NCI-H146 treated with DMSO at 0.1 percent for 48 hours (cell line): ENCODE measurements around the gene ITIH1.
"Not testable (repeated sequence)": the region's sequence is repeated elsewhere in the genome, so short reads cannot be mapped to it uniquely, and the experiment has no call there.

ENCODE experiments used
- DNase-seq: peaks from one replicate; lab custom pipeline; 2025; ENCODE audit not compliant: unreplicated experiment; lab: John Stamatoyannopoulos, UW

ITIH1 gene, protein sequence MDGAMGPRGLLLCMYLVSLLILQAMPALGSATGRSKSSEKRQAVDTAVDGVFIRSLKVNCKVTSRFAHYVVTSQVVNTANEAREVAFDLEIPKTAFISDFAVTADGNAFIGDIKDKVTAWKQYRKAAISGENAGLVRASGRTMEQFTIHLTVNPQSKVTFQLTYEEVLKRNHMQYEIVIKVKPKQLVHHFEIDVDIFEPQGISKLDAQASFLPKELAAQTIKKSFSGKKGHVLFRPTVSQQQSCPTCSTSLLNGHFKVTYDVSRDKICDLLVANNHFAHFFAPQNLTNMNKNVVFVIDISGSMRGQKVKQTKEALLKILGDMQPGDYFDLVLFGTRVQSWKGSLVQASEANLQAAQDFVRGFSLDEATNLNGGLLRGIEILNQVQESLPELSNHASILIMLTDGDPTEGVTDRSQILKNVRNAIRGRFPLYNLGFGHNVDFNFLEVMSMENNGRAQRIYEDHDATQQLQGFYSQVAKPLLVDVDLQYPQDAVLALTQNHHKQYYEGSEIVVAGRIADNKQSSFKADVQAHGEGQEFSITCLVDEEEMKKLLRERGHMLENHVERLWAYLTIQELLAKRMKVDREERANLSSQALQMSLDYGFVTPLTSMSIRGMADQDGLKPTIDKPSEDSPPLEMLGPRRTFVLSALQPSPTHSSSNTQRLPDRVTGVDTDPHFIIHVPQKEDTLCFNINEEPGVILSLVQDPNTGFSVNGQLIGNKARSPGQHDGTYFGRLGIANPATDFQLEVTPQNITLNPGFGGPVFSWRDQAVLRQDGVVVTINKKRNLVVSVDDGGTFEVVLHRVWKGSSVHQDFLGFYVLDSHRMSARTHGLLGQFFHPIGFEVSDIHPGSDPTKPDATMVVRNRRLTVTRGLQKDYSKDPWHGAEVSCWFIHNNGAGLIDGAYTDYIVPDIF

DNA sequence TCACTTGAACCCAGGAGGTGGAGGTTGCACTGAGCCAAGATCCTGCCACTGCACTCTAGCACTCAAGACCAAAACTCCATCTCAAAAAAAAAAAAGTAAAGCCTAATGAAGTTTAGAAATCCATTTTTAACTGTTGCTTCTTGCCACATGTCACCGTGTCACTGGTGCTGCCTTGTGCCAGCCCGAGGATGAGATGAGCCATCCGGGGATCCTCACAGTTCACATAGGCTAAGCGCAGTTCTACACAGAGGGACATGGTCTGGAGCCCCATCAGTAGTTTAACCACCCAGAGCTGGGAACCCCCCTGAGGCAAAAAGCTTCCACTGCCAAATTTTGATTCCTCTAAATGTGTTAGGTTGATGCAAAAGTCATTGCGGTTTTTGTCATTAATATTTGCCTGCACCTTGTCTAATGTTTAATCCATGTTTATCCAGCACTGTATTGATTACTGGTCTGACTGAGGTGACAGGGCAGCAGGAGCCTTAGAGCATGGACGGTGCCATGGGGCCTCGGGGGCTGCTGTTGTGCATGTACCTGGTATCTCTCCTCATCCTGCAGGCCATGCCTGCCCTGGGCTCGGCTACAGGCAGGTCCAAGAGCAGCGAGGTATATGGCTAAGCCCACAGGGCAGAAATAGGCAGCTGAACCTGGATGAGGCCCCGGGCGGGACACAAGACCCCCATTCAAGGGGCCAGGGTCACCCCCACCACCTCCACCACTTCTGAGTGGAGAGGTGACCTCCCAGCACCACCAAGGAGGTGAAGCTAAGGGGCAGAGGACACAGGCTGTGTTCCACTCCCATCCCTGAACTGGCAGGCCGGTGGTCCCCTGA, at the start of gene ITIH1:
TSS of gene ITIH1 (plus strand) at position 473 of the 832 bp plus-strand sequence. CDS start at position 490, 17 bp downstream.
- no peak for DNase-seq

DNA sequence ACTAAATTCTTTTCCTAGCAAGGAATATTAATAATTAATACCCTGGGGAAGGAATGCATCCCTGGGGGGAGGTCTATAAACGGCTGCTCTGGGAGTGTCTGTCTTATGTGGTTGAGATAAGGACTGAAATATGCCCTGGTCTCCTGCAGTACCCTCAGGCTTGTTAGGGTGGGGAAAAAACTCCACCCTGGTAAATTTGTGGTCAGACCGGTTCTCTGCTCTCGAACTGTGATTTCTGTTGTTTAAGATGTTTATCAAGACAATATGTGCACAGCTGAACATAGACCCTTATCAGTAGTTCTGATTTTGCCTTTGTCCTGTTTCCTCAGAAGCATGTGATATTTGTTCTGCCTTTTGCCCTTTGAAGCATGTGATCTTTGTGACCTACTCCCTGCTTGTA, 48.6 kb upstream of the ITIH1 start:
- not testable (repeated sequence) for DNase-seq

DNA sequence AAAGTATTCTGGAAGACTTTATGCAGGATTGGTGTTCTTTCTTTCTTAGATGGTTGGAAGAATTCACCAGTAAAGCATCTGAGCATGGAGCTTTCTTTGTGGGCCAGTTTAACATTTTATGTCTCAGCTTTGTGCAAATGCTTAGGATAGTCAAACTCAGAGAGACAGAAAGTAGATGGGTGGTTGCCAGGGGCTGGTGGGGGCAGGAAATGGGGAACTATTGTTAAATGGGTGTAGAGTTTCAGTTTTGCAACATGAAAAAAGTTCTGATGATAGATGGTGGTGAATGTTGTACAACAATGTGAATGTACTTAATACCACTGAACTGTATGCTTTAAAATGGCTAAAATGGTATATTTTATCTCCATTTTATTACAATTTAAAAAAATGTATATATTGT, 46.7 kb upstream of the ITIH1 start:
- DNase-seq, result no peak

DNA sequence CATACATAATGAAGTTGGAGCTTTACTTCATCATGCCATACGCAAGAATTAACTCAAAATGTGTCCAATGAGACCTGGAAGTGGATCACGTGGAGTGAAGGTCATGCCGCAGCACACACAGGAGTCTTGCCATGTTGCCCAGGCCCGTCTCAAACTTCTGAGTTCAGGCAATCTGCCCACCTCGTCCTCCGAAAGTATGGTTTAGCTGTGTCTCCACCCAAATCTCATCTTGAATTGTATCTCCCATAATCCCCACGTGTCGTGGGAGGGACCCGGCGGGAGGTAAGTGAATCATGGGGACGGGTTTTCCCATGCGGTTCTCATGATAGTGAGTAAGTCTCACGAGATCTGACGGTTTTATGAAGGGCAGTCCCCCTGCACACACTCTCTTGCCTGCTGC, 45.8 kb upstream of the ITIH1 start:
- DNase-seq, result no peak

DNA sequence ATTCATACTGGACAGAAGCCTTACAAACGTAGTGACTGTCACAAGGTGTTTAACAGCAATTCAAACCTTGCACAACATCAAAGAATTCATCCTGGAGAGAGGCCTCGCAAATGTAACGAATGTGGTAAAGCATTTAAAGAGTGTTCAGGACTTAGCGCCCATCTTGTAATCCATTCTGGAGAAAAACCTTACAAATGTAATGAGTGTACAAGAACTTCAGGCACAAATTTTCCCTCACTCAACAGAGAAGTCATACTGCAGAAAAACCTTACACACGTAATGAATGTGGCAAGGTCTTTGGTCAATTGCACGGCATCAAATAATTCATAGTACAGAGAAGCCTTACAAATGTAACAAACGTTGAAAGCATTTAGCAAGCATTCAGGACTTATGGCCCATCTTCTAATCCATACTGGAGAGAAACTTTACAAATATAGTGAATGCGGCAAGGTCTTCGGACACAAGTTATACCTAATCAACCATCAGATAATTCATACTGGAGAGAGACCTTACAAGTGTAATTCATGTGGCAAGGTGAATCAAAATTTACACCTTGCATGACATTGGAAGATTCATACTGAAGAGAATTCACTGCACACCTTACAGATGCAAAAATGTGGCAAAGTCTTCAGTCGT, 44.0 kb upstream of the ITIH1 start:
- DNase-seq, result no peak

DNA sequence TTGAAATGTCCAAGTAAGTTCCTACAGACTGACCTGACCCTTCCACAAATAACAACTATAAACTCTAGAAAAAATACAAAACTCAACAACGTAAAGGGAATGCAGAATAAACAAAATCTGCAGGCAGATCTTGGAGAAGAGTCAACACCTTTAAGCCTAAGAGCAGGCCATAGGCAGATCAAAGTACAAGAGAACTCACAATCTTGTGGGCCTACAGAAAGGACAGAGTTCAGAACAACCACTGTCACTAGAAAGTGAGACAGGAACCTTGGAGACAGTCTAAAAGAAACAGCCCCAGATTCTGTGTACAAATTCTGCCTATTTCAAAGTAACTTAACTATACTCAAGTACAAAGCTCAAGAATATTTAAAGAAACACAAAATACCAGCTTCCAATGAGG, 37.7 kb upstream of the ITIH1 start:
- no peak for DNase-seq

DNA sequence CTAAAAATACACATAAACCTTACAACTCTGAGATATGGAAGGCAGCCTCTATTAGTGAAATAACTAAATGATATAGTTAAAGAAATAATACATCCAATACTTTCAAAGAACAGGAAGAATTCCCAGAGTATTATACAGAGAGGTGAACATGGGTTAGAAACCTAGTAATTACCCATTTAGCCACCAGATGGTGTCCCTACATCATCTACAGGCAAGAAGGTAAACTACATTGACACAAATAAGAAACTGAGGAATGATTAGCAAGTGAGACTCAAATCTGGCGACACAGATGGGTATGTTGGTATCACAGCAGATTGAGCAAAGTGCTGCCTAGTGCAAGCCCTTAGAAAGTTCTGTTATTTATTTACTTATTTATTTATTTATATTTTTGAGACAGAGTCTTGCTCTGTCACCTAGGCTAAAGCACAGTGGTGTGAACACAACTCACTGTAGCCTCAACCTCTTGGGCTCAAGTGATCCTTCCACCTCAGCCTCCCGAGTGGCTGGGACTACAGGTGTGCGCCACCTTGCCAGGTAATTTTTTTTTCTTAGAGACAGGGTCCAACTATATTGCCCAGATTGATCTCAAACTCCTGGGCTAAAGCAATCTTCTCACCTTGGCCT, 34.9 kb upstream of the ITIH1 start:
- DNase-seq, result no peak

DNA sequence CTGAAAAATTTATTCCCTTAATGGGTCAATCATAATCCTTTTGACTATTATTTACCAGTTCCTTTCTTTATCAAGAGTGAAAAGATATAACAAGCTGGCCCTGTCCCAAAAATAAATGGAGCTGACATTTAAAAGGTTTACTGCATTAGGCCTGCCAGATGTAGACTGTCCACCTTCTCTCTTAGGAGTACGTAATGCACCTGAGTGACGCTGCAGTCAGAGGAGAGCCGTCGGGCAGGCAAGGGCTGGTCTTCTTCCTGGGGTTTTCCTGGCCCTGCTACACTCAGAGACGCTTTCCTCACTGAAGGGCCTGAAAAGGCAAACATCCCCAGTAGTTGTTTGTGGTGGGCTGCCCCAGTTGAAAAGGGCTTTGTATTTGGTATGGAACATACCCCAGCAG, 34.2 kb upstream of the ITIH1 start:
- no peak for DNase-seq

DNA sequence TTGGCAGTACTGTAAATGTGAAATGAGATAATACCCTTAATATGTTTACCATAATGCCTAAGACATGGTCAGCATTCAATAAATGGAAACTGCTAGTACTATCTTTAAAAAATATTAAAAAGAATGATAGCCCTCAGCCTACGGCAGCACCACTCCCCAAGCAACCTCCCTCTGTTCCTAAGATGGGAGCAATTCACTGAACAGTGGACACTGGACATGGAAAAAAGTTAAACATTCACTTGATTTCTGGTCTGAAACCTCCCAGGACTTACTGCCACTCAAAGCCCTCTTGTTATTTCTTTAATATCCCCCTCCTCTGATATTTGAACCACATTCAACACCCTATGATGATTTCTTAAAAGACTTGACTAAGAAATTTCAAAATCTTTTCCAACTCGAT, 33.7 kb upstream of the ITIH1 start:
- DNase-seq, result no peak

DNA sequence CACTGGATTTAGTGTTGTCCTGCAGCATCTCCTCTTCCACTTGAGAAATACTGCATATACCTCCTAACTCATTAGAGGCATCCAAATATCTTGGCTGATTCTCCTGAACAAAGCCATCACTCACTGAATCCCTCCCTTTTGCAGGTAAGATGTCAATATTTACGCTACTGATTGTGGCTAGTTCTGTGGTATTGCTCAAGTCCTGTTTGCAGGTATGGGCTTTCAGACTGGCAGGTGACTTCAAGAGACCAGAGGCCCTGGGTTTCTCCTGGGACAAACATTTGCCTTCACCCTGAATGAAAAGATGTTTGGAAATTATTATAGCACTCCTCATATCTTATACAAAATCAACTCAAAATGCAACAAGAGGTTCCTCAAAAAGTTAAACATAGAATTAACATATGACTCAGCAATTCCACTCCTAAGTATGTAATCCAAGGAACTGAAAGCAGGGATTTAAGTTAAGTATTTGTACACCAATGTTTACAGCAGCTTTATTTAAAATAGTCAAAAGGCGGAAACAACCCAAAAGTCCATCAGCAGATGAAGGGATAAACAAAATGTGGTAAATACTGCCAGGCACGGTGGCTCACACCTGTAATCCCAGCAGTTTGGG, 25.2 kb upstream of the ITIH1 start:
- DNase-seq, result no peak

DNA sequence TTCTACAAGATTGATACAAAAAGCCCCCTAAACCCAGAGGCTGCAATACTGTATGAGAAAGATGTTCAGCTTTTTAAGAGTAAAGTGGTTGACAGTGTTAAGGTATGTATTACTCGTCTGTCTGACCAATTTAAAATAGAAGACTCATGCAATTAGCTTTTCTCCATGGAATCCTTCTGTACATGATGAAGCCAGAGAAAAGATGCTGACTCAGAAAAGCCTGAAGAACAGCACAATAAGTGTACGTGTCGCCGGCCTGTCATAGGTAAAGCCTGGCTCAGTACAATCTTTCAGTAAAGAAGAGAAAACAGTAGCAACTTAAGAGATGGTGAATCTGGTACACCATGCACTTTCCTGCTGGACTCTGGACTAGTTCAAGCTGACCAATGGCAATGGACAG, 23.0 kb upstream of the ITIH1 start:
- no peak for DNase-seq

DNA sequence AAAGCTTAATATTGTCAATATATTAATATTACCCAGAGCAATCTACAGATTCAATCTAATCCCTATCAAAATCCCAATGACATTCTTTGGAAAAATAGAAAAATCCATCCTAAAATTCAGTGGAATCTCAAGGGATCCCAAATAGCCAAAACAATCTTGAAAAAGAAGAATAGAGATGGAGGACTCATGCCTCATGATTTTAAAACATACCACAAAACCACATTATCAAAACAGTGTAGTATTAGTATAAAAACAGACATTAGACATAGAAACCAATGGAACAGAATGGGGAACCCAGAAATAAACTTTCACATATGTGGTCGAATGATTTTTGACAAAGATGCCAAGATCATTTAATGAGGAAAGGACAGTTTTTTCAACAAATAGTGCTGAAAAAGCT, 21.3 kb upstream of the ITIH1 start:
- DNase-seq, result no peak

DNA sequence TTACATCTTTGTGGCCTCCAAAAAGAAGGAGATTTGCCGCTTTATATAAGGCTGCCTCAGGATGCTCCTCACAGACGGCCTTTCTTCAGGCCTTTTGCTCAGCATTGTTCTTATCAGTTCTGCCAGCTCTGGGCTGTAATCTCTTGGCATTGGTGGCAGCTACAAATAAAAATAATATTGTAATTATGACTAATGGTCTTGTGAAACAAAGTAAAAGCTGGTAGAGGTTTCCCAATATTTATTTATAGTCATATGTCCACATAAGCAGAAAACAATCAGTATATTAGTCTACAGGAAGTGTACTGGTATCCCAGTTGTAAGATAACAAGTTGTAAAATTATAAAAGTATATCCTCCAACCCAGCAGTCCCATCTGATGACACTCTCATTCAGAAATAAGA, 13.9 kb upstream of the ITIH1 start:
- no peak for DNase-seq

DNA sequence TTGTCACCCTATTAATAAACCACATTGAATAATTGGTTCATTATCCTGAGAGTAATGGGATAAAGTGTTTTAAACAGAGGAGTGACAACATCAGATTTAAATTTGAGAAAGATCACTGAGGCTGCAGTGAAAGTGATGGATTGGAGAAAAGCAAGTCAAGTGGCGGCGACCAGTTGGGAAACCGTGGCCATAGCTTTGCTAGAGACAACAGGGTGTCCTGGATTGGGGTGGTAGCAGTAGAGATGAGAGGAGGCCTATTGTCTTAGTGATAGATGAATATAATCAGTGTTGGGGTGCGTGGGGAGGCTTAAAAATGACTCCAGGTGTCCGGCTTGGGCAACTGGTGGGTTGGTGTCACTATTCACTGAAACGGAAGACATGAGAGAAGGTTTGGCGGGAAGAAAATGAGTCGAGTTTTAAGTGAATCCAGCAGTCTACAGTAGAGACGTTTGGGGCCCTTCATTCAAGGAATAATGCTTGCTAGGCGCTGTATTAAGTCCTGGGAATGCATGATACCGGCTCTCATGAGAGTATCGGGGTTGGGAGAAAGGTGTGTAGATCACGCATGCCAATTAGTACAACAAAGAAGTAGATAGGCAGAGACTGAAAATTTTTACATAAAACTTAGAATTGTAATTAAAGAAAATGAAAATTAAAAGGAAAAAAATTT, 7.5 kb upstream of the ITIH1 start:
- DNase-seq, result no peak

DNA sequence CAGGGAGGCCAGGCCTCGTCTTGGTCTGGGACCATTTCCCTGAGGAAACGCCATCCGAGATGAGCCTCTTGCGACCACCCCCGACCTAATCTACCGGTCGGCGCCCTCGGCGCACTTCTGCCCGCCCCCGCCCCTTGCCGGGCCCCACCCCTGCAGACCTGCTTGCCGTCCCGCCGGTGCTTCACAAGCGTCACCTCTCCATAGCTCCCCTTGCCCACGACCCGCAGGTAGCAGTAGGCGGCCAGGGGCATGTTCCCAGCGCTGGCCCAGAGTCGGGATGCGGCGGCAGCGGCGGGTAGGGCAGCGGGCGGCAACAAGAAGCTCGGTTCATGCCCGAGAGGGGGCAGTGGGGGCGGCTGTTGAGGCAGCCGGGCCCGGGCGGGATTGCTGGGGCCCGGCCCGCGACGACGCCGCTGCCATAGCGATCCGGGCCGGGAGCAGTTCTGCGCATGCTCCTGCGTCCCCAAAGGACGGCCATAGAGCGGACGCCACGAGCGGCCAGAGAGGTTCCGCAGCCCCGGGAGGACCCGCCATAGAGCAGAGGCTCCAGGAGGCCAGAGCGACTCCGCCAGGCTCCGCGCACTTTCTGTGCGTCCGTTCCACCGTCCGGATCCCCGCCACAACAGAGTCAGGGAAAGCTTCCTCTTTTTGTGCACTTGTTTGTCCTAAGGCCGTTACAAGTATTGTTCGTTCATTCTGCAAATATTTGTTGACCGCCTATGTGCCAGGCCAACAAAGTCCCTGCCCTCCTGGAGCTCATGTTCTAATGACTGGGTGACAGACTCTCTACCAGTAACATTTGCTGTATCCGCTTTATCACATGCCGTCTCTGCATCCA, 6.7 kb upstream of the ITIH1 start, which contains the start of gene NEK4:
TSS of gene NEK4 (minus strand) at position 445 of the 838 bp plus-strand sequence. CDS start at position 251, 194 bp downstream.
- DNase-seq, result peak; percentile 69

DNA sequence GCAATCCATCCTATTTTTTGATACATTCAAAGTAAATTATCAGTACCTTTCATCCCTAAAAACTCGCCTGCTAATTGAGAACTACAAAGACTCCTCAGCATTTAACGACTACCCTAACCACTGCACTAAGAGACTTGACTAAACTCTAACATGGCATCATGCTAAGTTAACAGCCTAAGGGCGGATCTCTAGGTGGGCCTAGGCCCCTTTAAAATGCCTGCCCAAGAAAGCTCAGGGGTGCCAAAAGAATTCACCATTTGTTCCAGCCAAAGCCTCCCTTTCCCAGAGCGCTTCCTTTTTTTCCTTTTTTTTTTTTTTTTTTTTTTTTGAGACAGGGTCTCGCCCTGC, 6.1 kb upstream of the ITIH1 start:
- no peak for DNase-seq

DNA sequence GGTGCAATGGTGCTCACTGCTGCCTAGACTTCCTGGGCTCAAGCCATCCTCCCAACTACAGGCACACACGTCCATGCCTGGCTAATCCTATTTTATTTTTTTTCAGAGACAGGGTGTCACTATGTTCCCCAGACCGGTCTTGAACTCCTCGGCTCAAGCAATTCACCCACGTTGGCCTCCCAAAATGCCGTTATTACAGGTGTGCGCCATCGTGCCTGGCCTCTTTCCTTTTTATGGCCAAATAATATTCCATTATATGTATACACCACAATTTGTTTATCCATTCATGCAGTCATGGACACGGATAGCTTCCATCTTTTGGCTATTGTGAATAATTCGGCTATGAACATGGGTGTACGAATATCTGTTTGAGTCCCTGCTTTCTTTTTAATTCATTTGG, 5.7 kb upstream of the ITIH1 start:
- DNase-seq, result no peak

DNA sequence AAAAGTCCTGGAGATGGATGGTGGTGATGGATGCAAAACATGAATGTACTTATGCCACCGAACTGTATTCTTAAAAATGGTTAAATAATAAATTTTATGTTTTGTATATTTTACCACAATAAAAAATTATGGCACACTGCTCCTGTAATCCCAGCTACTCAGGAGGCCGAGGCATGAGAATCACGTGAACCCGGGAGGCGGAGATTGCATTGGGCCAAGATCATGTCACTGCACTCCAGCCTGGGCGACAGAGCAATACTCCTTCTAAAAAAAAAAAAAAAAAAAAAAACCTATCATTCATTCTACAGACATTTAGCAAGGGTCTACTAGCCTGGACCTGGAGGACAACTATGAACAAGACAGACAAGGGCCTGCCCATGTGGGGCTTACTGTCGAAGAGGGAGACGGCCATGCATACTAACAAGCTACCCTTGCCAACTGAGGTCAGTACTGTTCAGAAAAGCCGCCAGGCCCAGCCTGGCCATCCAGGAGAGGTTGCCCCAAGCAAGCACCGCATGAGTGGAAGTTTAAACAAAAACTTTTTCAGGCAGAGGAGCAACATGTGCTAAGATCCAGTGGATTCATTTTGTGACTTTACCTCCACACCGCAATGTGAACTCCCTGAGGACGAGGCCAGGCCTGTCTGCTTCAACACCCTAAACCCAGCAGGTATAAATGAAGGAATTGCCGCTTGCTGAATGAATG, 3.9 kb upstream of the ITIH1 start:
- no peak for DNase-seq
